AG04450 (cell line): ENCODE results near the gene PRCD. TPM values are rescaled to one million over a fixed set of nuclear protein-coding genes. Genes with fewer than 3 reads are reported as not detected.
"Not testable (repeated sequence)": the region's sequence is repeated elsewhere in the genome, so short reads cannot be mapped to it uniquely, and the experiment has no call there.

Source experiments
- CTCF ChIA-PET: fragments of 300-600, 350-600 bp; formaldehyde crosslinking; extraction: SDS; loops from one replicate; lab custom pipeline; 2022; ENCODE audit warnings: antibody characterized with exemption, inconsistent platforms; lab: Charles Lee
- POLR2A ChIA-PET: fragments of 350-600 bp; formaldehyde crosslinking; extraction: SDS; loops from one replicate; lab custom pipeline; 2021; ENCODE audit warnings: antibody characterized with exemption, inconsistent platforms; lab: Yijun Ruan, JAX
- DNase-seq: peaks from one replicate; pipeline ENCODE4 v3.0.0-alpha.2; 2011; ENCODE audit warnings: low read depth, low spot score
- H3K27ac ChIP-seq: one replicate; pipeline ENCODE4 v1.5.1; 2012; ENCODE audit warnings: low read depth, low read length, control low read depth
- H3K27me3 ChIP-seq: one replicate; pipeline ENCODE4 v1.6.0; 2012; ENCODE audit warnings: low read length; ENCODE audit not compliant: control insufficient read depth, insufficient read depth
- H3K4me3 ChIP-seq: 2 replicates; pipeline ENCODE4 v1.5.1; 2011; ENCODE audit warnings: mild to moderate bottlenecking, low read depth, low read length, control low read depth
- H3K9me3 ChIP-seq: 2 replicates; pipeline ENCODE4 v1.5.1; 2012; ENCODE audit warnings: low read length; ENCODE audit not compliant: control insufficient read depth, insufficient read depth
- CTCF ChIP-seq: IDR thresholded peaks from 2 replicates; pipeline ENCODE4 v1.5.1; 2011; ENCODE audit warnings: low read depth, low read length, control low read depth, inconsistent platforms
- polyA plus RNA-seq: library from polyadenylated mRNA; depleted of rRNA; stranded (reverse); fragments of >200 nt; gene quantifications from 2 replicates; pipeline ENCODE4 v1.2.3, GENCODE V29; 2011

PRCD gene
- polyA plus RNA-seq, 1 experiment = 0.69 TPM

DNA sequence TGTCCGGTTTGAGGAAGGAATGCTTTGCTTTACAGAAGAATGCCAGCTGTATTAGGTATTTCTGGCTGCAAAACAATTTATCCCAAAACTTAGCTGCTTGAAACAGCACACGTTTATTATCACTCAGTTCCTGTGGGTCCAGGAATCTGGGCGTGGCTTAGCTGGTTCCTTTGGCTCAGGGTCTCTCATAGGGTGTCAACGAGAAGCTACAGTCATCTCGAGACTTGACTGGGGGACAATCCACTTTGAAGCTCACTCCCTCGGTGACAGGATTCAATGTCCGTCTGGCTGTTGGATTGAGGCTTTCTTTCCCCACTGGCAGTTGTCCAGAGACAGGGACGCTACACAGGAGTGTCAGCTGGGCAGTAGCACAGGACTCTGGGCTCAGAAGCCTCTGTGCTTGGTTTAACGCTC is 29.0 kb upstream of the PRCD start:
- CTCF ChIA-PET = interaction anchor here (0.6 to 5.4 kb wide), 9 partner anchors 10 to 418 kb away, joined by 3 to 28 read pairs (median 6); partner anchors contain the start of gene UBE2O
- DNase-seq = no peak
- H3K9me3 ChIP-seq = no peaks in the 10 kb centered on the region
- H3K27ac ChIP-seq = no peak overlapping the region
- no peak overlapping the region for H3K4me3 ChIP-seq
- no peak for TF ChIP-seq CTCF
- H3K27me3 ChIP-seq = peaks cover 5% of the 10 kb centered on the region
- POLR2A ChIA-PET = interaction anchor here (0.7 to 1.2 kb wide), 3 partner anchors 9 to 206 kb away, joined by 4 to 8 read pairs (median 7); no protein-coding TSS in a partner anchor

DNA sequence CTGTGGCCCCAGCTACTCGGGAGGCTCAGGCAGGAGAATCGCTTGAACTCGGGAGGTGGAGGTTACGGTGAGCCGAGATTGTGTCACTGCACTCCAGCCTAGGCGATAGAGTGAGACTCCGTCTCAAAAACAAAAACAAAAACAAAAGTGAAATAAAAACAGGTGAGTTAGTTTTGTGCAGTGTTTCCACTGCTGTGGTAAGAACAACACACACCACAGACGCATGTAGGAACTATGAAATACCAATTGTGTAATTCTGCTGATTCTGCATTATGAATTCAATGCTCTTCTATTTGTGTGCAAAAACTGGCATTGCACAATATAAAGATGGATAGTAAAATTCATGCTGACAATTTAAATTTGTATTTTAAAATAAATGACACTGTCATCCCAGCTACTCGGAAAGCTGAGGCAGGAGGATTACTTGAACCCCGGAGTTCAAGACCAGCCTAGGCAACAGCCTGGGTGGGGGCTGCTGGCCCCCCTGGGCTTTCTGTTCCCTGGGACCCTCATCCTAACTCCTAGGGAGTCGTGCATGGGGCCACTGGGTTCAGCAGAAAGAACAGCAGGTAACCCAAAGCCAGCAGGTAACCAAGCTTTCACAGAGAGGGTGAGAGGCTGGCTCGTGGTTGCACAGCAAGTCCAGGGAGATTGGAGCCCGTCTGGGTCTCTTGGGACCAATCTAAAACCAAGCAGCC is 28.0 kb upstream of the PRCD start:
- ChIA-PET CTCF (interaction anchor here (0.9 to 5.4 kb wide), 5 partner anchors 11 to 113 kb away, joined by 3 to 28 read pairs (median 7); no protein-coding TSS in a partner anchor), POLR2A (interaction anchor here (1.2 kb wide), 1 partner anchor 35 kb away, joined by 4 read pairs; no protein-coding TSS in a partner anchor)
- Histone ChIP-seq H3K4me3 (no peak overlapping the region), H3K27ac (no peak overlapping the region), H3K9me3 (no peaks in the 10 kb centered on the region), H3K27me3 (peaks cover 5% of the 10 kb centered on the region)
- DNase-seq = no peak
- TF ChIP-seq CTCF = no peak

GRCh38 chr17:76512366-76513305 is 27.2 kb upstream of the PRCD start:
- Histone ChIP-seq H3K27me3 (peaks cover 5% of the 10 kb centered on the region), H3K9me3 (no peaks in the 10 kb centered on the region), H3K27ac (no peak overlapping the region), H3K4me3 (no peak overlapping the region)
- CTCF ChIA-PET = interaction anchor here (1.7 to 5.4 kb wide), 2 partner anchors 10 to 112 kb away, joined by 9 to 28 read pairs; no protein-coding TSS in a partner anchor
- no peak for TF ChIP-seq CTCF
- POLR2A ChIA-PET = no interaction called here
- DNase-seq = no peak

DNA sequence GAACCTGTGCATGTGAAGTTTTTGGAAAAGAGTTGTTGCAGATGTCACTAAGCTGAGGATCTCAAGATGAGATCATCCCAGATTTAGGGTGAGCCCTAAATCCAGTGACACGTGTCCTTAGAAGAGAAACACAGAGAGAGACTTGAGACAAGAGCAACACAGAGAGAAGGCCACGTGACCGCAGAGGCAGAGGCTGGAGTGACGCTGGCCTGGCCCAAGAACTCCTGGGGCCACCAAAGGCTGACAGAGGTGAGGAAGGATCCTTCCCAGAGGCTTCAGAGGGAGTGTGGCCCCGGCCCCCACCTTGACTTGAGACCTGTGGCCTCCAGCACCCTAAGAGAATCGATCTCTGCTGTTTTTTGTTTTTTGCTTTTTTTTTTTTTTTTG is 26.5 kb upstream of the PRCD start:
- peaks cover 5% of the 10 kb centered on the region for H3K27me3 ChIP-seq
- ChIA-PET CTCF (interaction anchor here (0.9 to 5.4 kb wide), 3 partner anchors 10 to 111 kb away, joined by 3 to 28 read pairs (median 9); no protein-coding TSS in a partner anchor), POLR2A (no interaction called here)
- no peak for DNase-seq
- no peak overlapping the region for H3K27ac ChIP-seq
- no peaks in the 10 kb centered on the region for H3K9me3 ChIP-seq
- no peak overlapping the region for H3K4me3 ChIP-seq
- TF ChIP-seq CTCF = no peak

DNA sequence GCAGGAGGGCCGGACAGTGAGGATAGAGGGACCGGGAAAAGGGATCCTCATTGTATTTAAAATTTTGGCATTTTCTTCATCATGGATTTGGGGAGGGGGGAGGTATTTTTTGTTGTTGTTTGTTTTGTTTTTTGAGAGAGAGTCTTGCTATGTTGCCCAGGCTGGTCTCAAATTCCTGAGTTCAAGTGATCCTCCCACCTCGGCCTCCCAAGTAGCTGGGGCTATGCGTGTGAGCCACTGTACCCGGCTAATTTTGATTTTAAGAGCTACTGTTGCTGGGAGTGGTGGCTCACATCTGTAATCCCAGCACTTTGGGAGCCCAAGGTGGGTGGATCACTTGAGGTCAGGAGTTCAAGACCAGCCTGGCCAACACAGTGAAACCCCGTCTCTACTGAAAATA is 25.5 kb upstream of the PRCD start:
- DNase-seq, POLR2A ChIA-PET, H3K27me3 ChIP-seq, H3K4me3 ChIP-seq, H3K9me3 ChIP-seq, H3K27ac ChIP-seq: not testable (repeated sequence)
- CTCF ChIA-PET = interaction anchor here (0.9 to 5.4 kb wide), 5 partner anchors 8 to 110 kb away, joined by 3 to 28 read pairs (median 3); no protein-coding TSS in a partner anchor
